Forelimb muscle (tissue), 1 donor: ENCODE data around the gene PRDM9. TPM values are rescaled to one million over a fixed set of nuclear protein-coding genes. Genes with fewer than 3 reads are reported as not detected.
"Not testable (repeated sequence)": the region's sequence is repeated elsewhere in the genome, so short reads cannot be mapped to it uniquely, and the experiment has no call there.

Source experiments
- DNase-seq: peaks from one replicate; pipeline ENCODE4 v3.0.0-alpha.2; 2013; ENCODE audit warnings: low read depth
- polyA plus RNA-seq: library from polyadenylated mRNA; unstranded; fragments of 120-200 nt; gene quantifications from one replicate; pipeline ENCODE4 v1.2.1, GENCODE V29; 2013; ENCODE audit not compliant: insufficient read length

The PRDM9 gene
- polyA plus RNA-seq, 1 donor: not detected

GRCh38 chr5:23527216-23527920, 20.0 kb downstream of the PRDM9 start:
- not testable (repeated sequence) for DNase-seq

GRCh38 chr5:23528677-23529076, 21.3 kb downstream of the PRDM9 start:
- no peak for DNase-seq

GRCh38 chr5:23530571-23530970, 23.2 kb downstream of the PRDM9 start:
- DNase-seq: no peak

GRCh38 chr5:23571059-23571458, 63.6 kb downstream of the PRDM9 start:
- DNase-seq: no peak
